ENCODE results near the gene TNFAIP8L1. TPM values are rescaled to one million over a fixed set of nuclear protein-coding genes. Genes with fewer than 3 reads are reported as not detected.

TNFAIP8L1 gene
- total RNA-seq, 2 donors from 2014 or later = 4.0 to 6.2 TPM

DNA sequence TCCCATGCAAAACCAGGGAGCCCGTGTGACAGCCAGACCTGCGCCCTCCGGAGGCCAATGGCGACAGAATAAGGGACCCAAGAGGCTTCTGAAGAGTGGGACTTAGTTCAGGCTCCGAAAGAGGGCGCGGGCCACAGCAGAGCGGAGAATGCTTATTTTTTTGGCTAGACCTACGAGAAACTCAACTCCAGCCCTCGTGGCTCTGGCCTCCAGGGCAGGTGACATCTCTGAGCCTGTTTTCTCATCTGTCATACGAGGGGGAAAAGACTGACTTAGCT is 61.3 kb downstream of the TNFAIP8L1 start:
- Histone ChIP-seq H3K36me3 (peaks cover 8 to 17% of the 10 kb centered on the region in 2 donors), H3K4me3 (no peak overlapping the region), H3K27me3 (replicated peaks; ENCODE audit: insufficient read depth) (no peaks in the 10 kb centered on the region), H3K4me1 (replicated peaks) (no peaks in the 10 kb centered on the region), H3K9me3 (no peaks in the 10 kb centered on the region), H3K27ac (no peak overlapping the region)
- no peak for DNase-seq (ENCODE audit: low spot score)
- WGBS = 85% methylated on average over 10 of the region's 11 CpGs
- TF ChIP-seq POLR2A (IDR thresholded peaks at IDR 0.05) = no peak
- TF ChIP-seq, protein P1, sequence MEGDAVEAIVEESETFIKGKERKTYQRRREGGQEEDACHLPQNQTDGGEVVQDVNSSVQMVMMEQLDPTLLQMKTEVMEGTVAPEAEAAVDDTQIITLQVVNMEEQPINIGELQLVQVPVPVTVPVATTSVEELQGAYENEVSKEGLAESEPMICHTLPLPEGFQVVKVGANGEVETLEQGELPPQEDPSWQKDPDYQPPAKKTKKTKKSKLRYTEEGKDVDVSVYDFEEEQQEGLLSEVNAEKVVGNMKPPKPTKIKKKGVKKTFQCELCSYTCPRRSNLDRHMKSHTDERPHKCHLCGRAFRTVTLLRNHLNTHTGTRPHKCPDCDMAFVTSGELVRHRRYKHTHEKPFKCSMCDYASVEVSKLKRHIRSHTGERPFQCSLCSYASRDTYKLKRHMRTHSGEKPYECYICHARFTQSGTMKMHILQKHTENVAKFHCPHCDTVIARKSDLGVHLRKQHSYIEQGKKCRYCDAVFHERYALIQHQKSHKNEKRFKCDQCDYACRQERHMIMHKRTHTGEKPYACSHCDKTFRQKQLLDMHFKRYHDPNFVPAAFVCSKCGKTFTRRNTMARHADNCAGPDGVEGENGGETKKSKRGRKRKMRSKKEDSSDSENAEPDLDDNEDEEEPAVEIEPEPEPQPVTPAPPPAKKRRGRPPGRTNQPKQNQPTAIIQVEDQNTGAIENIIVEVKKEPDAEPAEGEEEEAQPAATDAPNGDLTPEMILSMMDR (IDR thresholded peaks at IDR 0.05) = no peak
- no peak for TF ChIP-seq POLR2AphosphoS5 (IDR thresholded peaks at IDR 0.05)
- intact Hi-C loops (cut with DNase I) = no loop called here

DNA sequence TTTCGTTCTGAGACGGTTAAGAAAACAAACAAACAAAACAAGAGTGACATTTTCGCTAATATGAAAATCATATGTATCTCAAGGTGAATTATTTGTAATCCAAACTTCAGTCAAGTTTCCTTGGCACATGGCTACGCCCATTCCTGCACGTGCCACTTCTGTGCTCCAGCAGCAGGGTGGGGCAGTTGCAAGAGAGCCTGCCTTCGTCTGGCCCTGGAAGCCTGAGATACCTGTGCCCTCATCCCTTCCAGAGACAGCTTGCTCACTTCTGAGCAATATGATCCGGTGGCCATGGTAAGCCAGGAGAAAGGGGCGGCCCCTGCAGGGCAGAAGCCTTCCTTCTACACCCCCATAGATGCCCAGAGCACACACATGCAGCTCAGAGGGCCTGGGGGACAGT is 62.2 kb downstream of the TNFAIP8L1 start:
- WGBS = 83% methylated on average over 8 of the region's 8 CpGs
- H3K27ac ChIP-seq = no peak overlapping the region
- no peak for DNase-seq (ENCODE audit: low spot score)
- intact Hi-C loops (cut with DNase I) = no loop called here
- TF ChIP-seq POLR2A (IDR thresholded peaks at IDR 0.05) = no peak
- no peak for TF ChIP-seq POLR2AphosphoS5 (IDR thresholded peaks at IDR 0.05)
- TF ChIP-seq, protein P1 (IDR thresholded peaks at IDR 0.05) = no peak
- H3K9me3 ChIP-seq = no peaks in the 10 kb centered on the region
- H3K27me3 ChIP-seq (replicated peaks; ENCODE audit: insufficient read depth) = no peaks in the 10 kb centered on the region
- no peaks in the 10 kb centered on the region for H3K4me1 ChIP-seq (replicated peaks)
- no peak overlapping the region for H3K4me3 ChIP-seq
- H3K36me3 ChIP-seq = peaks cover 6 to 17% of the 10 kb centered on the region in 2 donors

DNA sequence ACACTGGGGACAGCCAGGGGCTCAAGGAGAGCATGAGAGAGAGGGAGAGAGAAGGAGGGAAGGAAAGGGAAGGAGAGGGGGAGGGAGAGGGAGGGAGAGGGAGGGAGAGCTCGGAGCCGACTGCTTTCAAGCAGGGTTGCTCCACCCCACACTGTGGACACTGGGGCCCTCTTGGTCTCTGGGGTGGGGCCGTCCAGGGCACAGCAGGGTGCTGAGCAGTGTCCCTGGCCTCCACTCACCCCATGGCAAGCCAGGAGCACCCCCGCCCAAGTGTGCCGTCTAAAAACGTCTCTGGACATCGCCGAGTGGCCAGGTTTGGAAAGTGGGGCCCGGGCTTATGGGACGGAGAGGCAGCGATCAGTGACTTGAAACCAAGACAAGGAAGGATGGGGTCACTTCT is 63.4 kb downstream of the TNFAIP8L1 start:
- TF ChIP-seq POLR2A (IDR thresholded peaks at IDR 0.05) = no peak
- no peak for DNase-seq (ENCODE audit: low spot score)
- WGBS = 83% methylated on average over 11 of the region's 11 CpGs
- Histone ChIP-seq H3K4me3 (no peak overlapping the region), H3K27me3 (replicated peaks; ENCODE audit: insufficient read depth) (no peaks in the 10 kb centered on the region), H3K27ac (no peak overlapping the region), H3K4me1 (replicated peaks) (no peaks in the 10 kb centered on the region), H3K9me3 (no peaks in the 10 kb centered on the region), H3K36me3 (peaks cover 6 to 17% of the 10 kb centered on the region in 2 donors)
- intact Hi-C loops (cut with DNase I) = no loop called here

DNA sequence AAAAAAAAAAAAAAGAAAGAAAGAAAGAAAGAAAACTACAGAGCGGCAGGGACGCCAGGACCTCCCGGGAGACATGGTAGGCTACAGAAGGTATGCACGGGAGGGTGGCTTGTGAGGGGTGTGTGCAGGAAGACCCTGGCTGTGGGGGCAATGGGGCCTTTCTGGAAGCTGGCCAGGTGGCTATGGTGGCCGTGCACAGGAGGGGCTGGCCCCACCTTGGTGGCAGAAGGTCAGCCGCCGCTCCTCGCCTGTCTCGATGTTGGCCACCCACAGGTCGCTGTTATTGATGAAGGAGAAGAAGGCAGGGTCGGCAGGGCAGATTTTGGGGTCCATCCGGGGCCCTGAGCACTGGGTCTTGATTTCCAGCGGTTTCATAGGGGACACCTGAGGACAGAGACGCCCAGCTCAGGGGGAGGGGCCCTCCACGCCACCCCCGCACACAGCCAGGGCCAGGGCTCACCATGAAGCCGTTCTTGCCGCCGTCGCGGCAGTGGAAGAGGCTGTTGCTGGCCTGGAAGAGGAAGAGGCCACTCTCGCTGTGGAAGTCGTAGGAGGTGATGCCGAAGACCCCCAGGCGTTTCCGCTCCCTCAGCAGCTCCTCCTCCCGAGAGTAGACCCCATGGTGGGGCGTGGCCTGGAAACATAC is 64.5 kb downstream of the TNFAIP8L1 start:
- WGBS = 91% methylated on average over 28 of the region's 28 CpGs
- peaks cover 6 to 17% of the 10 kb centered on the region in 2 donors for H3K36me3 ChIP-seq
- no peak overlapping the region for H3K4me3 ChIP-seq
- TF ChIP-seq, protein P1 (IDR thresholded peaks at IDR 0.05) = no peak
- TF ChIP-seq POLR2AphosphoS5 (IDR thresholded peaks at IDR 0.05) (no peak), POLR2A (IDR thresholded peaks at IDR 0.05) (no peak)
- H3K9me3 ChIP-seq = no peaks in the 10 kb centered on the region
- intact Hi-C loops (cut with DNase I) = no loop called here
- H3K27ac ChIP-seq = no peak overlapping the region
- no peak for DNase-seq (ENCODE audit: low spot score)
- H3K27me3 ChIP-seq (replicated peaks; ENCODE audit: insufficient read depth) = no peaks in the 10 kb centered on the region
- H3K4me1 ChIP-seq (replicated peaks) = no peaks in the 10 kb centered on the region

DNA sequence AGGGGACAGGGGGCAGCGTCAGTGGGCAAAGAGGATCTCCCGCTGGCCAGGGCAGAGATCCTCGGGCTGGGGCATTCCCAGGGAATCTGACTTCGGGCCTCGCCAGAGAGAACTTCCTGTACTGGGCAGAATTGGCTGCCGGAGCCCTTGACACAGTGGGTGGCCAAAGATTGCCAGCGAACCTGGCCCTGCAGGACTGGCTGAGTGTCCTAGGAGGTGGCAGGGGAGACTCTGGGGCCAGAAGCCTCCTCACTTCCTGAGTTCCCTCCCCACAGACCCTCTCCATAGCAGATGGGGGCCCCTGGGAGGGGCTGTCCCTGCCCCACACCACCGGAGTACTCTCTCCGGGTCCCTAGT is 65.0 kb downstream of the TNFAIP8L1 start:
- H3K4me1 ChIP-seq (replicated peaks) = no peaks in the 10 kb centered on the region
- TF ChIP-seq POLR2AphosphoS5 (IDR thresholded peaks at IDR 0.05) (no peak), POLR2A (IDR thresholded peaks at IDR 0.05) (no peak)
- TF ChIP-seq, protein P1 (IDR thresholded peaks at IDR 0.05) = no peak
- 85% methylated on average over 9 of the region's 9 CpGs for WGBS
- no peaks in the 10 kb centered on the region for H3K9me3 ChIP-seq
- no peak for DNase-seq (ENCODE audit: low spot score)
- intact Hi-C loops (cut with DNase I) = no loop called here
- H3K36me3 ChIP-seq = peaks cover 6 to 17% of the 10 kb centered on the region in 2 donors
- no peak overlapping the region for H3K4me3 ChIP-seq
- no peaks in the 10 kb centered on the region for H3K27me3 ChIP-seq (replicated peaks; ENCODE audit: insufficient read depth)
- no peak overlapping the region for H3K27ac ChIP-seq

Other genes with a start within 250 kb of the TNFAIP8L1 start
- gene SH3GL1, start 239.0 kb upstream of the TNFAIP8L1 start, total RNA-seq = 10 to 100 TPM; 35.4 to 54.7 TPM
- 10 to 100 TPM; 13.0 to 18.1 TPM for gene CHAF1A, start 236.9 kb upstream of the TNFAIP8L1 start, total RNA-seq
- 100 to 1,000 TPM in 1 of 2 donors, 10 to 100 TPM in 1; 82.7 to 199 TPM for gene UBXN6, start 181.7 kb upstream of the TNFAIP8L1 start, total RNA-seq
- 10 to 100 TPM; 40.8 to 61.8 TPM for gene HDGFL2, start 167.2 kb upstream of the TNFAIP8L1 start, total RNA-seq
- 10 to 100 TPM in 1 of 2 donors, 1 to 10 TPM in 1; 8.2 to 13.9 TPM for gene PLIN4, start 121.0 kb upstream of the TNFAIP8L1 start, total RNA-seq
- gene PLIN5, start 104.3 kb upstream of the TNFAIP8L1 start, total RNA-seq = 10 to 100 TPM; 23.2 to 26.8 TPM
- 1 to 10 TPM; 2.5 to 3.6 TPM for gene LRG1, start 99.5 kb upstream of the TNFAIP8L1 start, total RNA-seq
- gene SEMA6B, start 79.8 kb upstream of the TNFAIP8L1 start, total RNA-seq = 1 to 10 TPM; 4.3 to 7.8 TPM
- gene MYDGF, start 30.8 kb downstream of the TNFAIP8L1 start, total RNA-seq = 100 to 1,000 TPM in 1 of 2 donors, 10 to 100 TPM in 1; 70.9 to 116 TPM
- gene DPP9, start 84.3 kb downstream of the TNFAIP8L1 start, total RNA-seq = 100 to 1,000 TPM in 1 of 2 donors, 10 to 100 TPM in 1; 53.5 to 116 TPM
- gene FEM1A, start 152.2 kb downstream of the TNFAIP8L1 start, total RNA-seq = 10 to 100 TPM; 20.7 to 30.4 TPM
- 1 to 10 TPM; 8.3 to 9.1 TPM for gene TICAM1, start 192.2 kb downstream of the TNFAIP8L1 start, total RNA-seq
- gene PLIN3, start 228.2 kb downstream of the TNFAIP8L1 start, total RNA-seq = 10 to 100 TPM; 61.3 to 76.5 TPM